ENCODE measurements around the gene ASCL3.
"Not testable (repeated sequence)": the region's sequence is repeated elsewhere in the genome, so short reads cannot be mapped to it uniquely, and the experiment has no call there.

ASCL3 gene

DNA sequence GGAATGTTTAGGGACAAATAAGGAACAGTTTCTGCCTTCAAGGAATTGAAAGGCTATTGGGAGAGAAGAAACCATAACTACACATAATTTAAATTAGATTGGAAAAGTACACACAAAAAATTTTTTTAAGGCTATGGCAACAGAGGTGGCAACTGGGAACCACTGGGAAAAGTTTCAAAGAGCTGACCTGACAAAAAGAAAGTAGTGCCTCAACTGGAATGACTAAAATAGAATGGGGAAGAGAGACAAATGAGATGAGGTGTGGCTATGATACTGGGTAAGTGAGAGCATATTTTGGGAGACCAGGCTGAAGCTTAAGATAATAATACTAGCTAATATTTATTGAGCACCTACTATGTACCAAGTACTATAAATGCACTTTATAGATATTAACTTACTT, 34.7 kb downstream of the ASCL3 start:
- DNase-seq, result no peak

DNA sequence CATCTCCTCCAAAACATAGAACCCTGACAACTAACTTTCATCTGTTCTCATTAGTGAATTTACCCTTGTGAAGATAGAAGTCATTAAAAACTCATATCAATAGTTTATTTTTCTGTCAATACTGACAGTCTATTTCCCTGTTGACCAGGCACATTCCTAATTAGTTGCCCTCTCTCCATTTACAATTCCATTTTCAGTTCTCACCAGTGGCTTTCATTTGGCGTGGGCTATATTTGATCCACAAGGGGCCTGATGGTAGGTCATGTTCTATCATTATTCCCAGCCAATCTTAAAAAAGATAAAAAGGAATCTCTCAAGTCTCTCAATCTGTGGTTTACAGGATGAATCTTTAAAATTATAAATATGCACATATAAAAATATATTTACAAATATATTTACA, 35.7 kb downstream of the ASCL3 start:
- DNase-seq, result no peak

DNA sequence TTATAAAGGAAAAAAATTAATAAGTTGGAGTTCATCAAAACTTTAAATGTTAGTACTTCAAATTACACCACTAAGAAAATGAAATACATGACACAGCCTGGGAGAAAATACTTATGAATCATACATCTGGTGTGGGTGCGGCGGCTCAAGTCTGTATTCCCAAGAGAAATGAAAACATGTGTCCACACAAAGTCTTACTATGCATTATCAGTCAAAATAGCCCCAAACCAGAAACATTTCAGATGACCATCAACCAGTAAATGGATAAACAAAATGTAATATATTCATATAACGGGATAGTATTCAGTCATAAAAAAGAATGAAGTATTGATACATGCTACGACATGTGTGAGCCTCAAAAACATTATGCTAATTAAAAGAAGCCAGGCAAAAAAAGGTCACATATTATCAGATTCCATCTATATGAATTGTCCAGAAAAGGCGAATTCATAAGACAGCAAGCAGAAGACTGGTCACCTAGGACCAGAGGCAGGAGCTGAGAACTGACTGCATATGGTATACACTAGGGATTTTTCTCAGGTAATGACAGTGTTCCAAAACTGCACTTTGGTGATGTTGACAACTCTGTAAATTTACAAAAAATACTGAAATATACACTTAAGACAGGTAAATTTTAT, 37.2 kb downstream of the ASCL3 start:
- no peak for DNase-seq

DNA sequence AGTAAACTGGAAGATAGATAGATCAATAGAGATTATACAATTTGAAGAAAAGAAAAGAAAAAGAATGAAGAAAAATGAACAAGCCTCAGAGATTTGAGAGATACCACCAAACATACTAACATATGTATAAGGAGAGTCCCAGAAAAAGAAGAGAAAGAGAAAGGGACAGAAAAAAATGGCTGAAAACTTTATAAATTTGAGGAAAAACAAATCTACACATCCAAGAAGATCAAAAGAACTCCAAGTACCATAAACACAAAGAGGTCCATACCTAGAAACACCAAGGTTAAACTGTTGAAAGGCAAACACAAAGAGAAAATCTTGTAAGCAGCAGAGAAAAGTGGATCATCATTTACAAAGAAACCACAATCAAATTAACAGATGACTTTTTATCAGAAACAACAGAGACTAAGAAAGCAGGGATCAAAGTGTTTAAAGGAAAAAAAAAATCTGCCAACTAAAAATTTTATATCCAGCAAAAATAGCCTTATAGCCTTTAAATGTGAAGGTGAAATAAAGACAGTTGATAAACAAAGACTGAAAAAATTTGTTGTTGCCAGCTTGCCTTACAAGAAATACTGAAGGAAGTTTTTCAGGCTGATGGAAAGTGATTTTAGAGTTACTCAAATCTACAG, 43.6 kb downstream of the ASCL3 start:
- no peak for DNase-seq

DNA sequence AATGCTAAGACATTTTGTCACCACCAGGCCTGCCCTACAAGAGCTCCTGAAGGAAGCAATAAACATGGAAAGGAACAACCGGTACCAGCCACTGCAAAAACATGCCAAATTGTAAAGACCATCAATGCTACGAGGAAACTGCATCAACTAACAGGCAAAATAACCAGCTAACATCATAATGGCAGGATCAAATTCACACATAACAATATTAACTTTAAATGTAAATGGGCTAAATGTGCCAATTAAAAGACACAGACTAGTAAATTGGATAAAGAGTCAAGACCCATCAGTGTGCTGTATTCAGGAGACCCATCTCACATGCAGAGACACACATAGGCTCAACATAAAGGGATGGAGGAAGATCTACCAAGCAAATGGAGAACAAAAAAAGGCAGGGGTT, 51.6 kb downstream of the ASCL3 start:
- DNase-seq, result not testable (repeated sequence)
